PC-9 (cell line): Measurements from ENCODE around the gene PUS10.

ENCODE experiments used
- CTCF ChIP-seq: fragments of 200-600 bp; sonication (generic); conservative IDR thresholded peaks from 2 replicates; pipeline ENCODE4 v1.6.1; 2017; ENCODE audit warnings: mixed run types, antibody characterized with exemption, mild to moderate bottlenecking, moderate library complexity
- EZH2 ChIP-seq: fragments of 200-600 bp; sonication (generic); IDR thresholded peaks from 2 replicates; pipeline ENCODE4 v1.8.0; 2017; ENCODE audit warnings: antibody characterized with exemption, low read depth

- no peak for TF ChIP-seq CTCF
- TF ChIP-seq EZH2 = no peak
Measured at GRCh38 chr2:61006486-61007105, 11.5 kb downstream of the PUS10 start.
